HL-60 (cell line): ENCODE results near the gene NEK2.
A peak's percentile ranks its signal among the peaks of the same experiment; 100 is the strongest.

ENCODE experiments used
- DNase-seq, 2 experiments: peaks; one replicate each; pipeline ENCODE4 v3.0.0-alpha.2; 2010 to 2020; ENCODE audit warnings: low read depth in 1 of 2, low spot score in 1 of 2
- H3K27ac ChIP-seq: fragments of 250-450 bp; sonication (Bioruptor Pico); replicated peaks from 2 replicates; pipeline ENCODE4 v1.5.1; 2020; ENCODE audit warnings: mild to moderate bottlenecking, moderate library complexity
- H3K27me3 ChIP-seq: fragments of 250-450 bp; sonication (Bioruptor Pico); 2 replicates; pipeline ENCODE4 v1.5.1; 2021; ENCODE audit warnings: mild to moderate bottlenecking, moderate library complexity; ENCODE audit not compliant: insufficient read depth, poor library complexity, severe bottlenecking
- H3K4me3 ChIP-seq: replicated peaks from 2 replicates; pipeline ENCODE4 v1.5.1; 2011; ENCODE audit warnings: mild to moderate bottlenecking, control low read depth, low read length; ENCODE audit not compliant: insufficient read depth
- CTCF ChIP-seq: IDR thresholded peaks from one replicate; pipeline ENCODE4 v1.5.1; 2011; ENCODE audit warnings: low read length, control low read depth, inconsistent platforms; ENCODE audit not compliant: insufficient read depth
- GABPA ChIP-seq: IDR thresholded peaks from 2 replicates; pipeline ENCODE4 v1.6.1; 2012; ENCODE audit warnings: low read depth
- POLR2AphosphoS5 ChIP-seq: IDR thresholded peaks from 2 replicates; pipeline ENCODE4 v1.6.1; 2012; ENCODE audit warnings: low read depth
- REST ChIP-seq: IDR thresholded peaks from 2 replicates; pipeline ENCODE4 v1.6.1; 2012; ENCODE audit warnings: low read depth; ENCODE audit not compliant: insufficient replicate concordance
- SPI1 ChIP-seq: IDR thresholded peaks from 2 replicates; pipeline ENCODE4 v1.6.1; 2012; ENCODE audit warnings: low read depth, mild to moderate bottlenecking, borderline replicate concordance

Gene NEK2

GRCh38 chr1:211701733-211702132 is 26.3 kb upstream of the NEK2 start:
- no peaks in the 10 kb centered on the region for H3K27me3 ChIP-seq
- no peak for DNase-seq
- no peak overlapping the region for H3K4me3 ChIP-seq
- H3K27ac ChIP-seq = no peak overlapping the region
- TF ChIP-seq CTCF (no peak), SPI1 (no peak), REST (no peak), POLR2AphosphoS5 (no peak), GABPA (no peak)

- no peak for DNase-seq
- no peaks in the 10 kb centered on the region for H3K27me3 ChIP-seq
- no peak for TF ChIP-seq CTCF
- no peak for TF ChIP-seq SPI1
- TF ChIP-seq GABPA = no peak
- TF ChIP-seq REST = no peak
- no peak for TF ChIP-seq POLR2AphosphoS5
- H3K27ac ChIP-seq = no peak overlapping the region
- H3K4me3 ChIP-seq = no peak overlapping the region
These were observed 23.6 kb upstream of the NEK2 start for GRCh38 chr1:211699059-211699458.

GRCh38 chr1:211698161-211699026 is 23.0 kb upstream of the NEK2 start:
- DNase-seq = peak; percentile 47 to 82
- H3K4me3 ChIP-seq = no peak overlapping the region
- no peak overlapping the region for H3K27ac ChIP-seq
- TF ChIP-seq POLR2AphosphoS5 = no peak
- no peak for TF ChIP-seq SPI1
- no peak for TF ChIP-seq REST
- no peak for TF ChIP-seq GABPA
- peak; percentile 69 for TF ChIP-seq CTCF
- H3K27me3 ChIP-seq = no peaks in the 10 kb centered on the region
